Fibroblast of skin of right quadriceps (primary cell): Measurements from ENCODE around the gene MRPL18.
A peak's percentile ranks its signal among the peaks of the same experiment; 100 is the strongest.
"Not testable (repeated sequence)": the region's sequence is repeated elsewhere in the genome, so short reads cannot be mapped to it uniquely, and the experiment has no call there.

Experiments used
- DNase-seq: peaks from one replicate; pipeline ENCODE4 v3.0.0-alpha.2; 2013

Gene MRPL18

DNA sequence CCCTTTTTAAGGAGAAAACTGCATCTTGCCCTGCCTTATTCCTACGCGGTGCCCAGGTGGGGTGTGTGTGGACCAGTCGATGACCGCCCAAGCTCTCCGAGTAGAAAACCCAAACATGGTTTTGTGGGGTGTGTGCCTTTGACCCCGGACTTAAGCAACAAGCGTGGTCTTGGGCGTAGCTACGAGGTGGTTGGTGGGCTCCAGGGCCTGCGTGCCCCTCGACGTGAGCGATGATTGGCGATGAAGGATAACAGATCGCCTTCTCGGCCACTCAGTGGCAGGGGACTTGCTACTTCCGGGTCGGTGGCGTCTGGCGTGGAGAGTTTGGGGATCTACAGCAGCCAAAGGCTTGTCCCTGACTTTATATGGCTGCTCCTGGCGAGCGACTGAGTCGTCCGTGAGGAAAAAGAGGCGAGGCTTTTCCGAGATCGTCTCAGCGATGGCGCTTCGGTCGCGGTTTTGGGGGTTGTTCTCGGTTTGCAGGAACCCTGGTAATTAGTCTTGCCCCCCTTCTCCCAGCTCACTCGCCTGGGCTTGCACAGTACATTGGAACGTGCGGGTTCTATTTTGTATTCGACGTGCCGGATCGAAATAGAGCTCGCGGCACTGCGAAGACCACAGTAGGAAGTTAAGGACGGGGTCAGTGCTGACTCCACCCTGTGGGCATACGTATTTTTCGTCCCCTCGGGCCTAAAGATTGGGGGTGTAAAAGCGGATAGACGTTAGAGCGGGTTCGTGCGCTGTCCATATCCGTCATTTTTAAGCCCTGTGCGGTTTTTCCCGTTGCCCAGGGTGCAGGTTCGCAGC, at the start of gene MRPL18:
TSS of gene MRPL18 (plus strand) at position 319 of the 807 bp plus-strand sequence. CDS start at position 440, 121 bp downstream.
- peak; percentile 98 for DNase-seq

DNA sequence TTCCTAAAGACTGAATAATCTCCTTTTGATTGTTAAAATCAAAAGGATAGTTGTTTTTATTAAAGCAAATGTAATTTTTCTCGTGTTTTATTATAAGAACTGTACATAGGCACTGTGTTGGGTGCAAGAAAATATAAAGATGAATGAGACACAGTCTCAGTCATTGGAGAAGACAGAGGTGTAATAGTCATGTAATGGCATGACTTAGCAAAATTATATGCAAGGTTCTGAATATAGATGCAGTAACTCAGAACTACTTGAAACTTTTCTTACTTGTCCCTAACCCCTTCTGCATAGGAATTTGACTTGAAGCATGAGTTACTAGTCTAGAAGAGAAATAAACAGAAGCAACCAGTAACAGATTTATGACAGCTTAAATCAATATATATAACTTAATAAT, 48.1 kb upstream of the MRPL18 start:
- DNase-seq: no peak

DNA sequence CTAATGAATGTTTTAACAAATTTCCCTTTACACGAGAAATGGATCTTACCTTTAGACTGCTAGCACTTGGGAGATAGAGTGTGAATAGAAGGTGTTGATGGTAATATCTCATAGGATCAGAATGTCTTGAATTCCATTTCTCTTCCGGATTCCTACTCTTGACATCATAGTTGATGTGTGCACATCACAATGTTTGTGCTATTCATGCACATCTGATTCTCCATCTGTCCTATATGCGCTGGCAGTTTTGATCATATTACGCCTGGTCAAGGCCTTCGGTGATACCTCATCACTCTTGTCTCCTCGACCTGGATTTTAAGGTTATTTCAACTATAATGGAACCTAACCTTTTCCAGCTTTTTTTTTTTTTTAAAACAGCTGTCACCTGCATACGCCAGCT, 45.2 kb upstream of the MRPL18 start:
- DNase-seq: no peak

DNA sequence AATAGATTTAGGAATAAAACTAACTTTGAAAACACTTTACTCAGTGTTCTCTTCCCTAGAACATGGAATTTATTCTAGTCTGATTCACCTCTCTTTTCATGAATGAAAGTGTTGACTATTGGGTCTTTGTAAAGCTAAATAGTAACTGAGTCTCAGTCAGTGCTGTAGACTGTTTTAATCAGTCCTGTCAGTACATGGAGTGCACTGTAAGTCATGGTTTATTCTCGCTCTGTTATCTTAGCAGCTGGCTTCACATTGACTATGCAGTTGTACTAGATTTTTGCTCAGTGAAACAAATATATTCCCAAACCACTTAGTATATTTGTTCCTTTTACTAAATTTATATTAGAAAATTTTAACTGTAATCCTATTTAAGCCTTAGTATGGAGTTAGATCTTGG, 43.5 kb upstream of the MRPL18 start:
- DNase-seq: no peak

DNA sequence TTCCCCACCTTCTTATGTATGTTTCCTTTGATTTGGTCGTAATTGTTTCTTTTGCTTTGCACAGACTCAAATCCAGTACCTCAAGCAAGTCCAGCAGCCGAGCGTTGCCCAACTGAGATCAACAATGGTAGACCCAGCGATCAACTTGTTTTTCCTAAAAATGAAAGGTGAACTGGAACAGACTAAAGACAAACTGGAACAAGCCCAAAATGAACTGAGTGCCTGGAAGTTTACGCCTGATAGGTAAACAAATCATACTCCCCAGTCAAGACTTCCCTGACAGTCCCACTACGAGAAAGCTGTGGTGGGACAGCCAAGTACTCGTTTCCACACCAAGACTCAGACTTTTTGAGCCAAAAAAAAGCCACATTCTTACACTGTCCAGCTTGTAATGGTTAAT, 42.1 kb upstream of the MRPL18 start:
- not testable (repeated sequence) for DNase-seq

DNA sequence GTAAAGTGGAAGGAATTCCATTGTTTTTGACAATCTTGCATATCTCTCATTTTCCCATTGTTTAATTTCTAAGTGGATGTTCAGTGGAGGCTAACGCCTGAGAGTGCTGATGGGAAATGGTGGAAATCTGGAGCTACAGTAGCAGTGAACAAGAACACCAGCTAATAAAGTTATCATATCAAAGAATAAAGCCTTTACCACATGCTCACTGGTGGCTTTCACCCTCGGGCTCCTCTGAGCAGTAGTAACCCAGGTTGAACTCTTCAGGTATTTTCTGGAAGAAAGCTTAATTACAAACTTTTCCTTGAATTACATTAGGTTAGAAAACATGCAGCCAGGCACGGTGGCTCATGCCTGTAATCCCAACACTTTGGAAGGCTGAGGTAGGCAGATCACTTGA, 38.8 kb upstream of the MRPL18 start:
- no peak for DNase-seq

DNA sequence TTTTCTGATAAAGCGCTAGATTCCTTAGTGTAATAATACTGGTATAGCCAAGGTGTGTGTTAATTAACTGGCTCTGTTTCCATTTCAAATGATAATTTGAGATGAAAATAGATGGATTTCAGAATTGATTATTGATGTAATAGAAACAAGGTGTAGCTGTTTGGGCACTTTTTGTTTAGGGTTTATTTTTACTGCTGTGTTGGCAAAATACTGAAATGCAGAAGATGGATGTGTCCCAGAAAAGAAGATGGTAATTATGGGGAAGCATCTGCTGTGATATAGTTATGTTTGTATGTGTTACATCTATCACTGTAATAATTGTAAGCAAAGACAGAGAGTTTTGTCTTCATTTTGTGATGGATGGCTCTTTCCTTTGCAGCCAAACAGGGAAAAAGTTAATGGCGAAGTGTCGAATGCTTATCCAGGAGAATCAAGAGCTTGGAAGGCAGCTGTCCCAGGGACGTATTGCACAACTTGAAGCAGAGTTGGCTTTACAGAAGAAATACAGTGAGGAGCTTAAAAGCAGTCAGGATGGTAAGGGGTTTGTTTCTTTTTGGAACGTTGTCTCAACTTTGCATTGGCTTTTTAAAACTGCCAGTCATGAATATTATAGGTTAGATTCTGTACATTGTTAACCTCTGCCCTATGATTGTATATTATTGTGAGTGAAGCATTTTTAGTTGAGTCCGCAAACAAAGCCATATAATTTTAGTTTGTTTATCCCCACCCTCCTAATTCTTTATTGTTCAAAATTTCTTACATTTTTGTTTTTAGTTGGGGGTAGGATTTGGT, 37.0 kb upstream of the MRPL18 start:
- DNase-seq: no peak

DNA sequence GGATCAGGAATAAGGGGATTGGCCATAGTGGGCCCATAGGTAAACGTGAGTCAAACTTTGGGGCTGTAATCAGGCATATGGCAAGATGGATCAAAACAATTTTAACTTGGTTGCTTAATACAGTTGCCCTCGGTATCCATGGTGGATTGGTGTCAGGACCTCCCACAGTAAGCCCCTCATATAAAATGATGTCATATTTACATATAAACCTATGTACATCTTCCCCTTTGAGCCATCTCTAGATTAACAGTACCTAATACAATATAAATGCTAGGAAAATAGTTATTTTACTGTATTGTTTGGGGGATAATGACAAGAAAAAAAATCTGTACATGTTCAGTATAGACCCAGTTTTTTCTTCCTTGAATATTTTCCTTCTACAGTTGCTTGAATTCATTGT, 35.9 kb upstream of the MRPL18 start:
- no peak for DNase-seq

DNA sequence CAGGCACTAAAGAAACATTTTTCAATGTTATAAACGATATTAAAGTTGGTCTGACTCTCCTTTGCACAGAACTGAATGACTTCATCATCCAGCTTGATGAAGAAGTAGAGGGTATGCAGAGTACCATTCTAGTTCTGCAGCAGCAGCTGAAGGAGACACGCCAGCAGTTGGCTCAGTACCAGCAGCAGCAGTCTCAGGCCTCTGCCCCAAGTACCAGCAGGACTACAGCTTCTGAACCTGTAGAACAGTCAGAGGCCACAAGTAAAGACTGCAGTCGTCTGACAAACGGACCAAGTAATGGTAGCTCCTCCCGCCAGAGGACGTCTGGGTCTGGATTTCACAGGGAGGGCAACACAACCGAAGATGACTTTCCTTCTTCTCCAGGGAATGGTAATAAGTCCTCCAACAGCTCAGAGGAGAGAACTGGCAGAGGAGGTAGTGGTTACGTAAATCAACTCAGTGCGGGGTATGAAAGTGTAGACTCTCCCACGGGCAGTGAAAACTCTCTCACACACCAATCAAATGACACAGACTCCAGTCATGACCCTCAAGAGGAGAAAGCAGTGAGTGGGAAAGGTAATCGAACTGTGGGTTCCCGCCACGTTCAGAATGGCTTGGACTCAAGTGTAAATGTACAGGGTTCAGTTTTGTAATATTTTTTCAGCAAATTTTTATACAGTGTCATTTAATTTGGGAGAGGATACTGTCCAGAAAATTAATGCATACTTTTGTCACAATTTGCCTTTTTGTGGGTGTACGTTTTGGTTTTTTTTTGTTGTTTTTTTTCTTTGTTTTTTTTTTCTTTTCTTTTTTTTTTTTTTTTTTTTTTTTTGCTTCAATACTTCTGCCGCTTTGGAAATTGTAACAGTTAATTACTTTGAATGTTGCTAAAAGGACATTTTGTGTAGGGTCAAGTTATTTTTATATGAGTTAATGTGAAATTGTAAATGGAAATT, 35.0 kb upstream of the MRPL18 start:
- no peak for DNase-seq

DNA sequence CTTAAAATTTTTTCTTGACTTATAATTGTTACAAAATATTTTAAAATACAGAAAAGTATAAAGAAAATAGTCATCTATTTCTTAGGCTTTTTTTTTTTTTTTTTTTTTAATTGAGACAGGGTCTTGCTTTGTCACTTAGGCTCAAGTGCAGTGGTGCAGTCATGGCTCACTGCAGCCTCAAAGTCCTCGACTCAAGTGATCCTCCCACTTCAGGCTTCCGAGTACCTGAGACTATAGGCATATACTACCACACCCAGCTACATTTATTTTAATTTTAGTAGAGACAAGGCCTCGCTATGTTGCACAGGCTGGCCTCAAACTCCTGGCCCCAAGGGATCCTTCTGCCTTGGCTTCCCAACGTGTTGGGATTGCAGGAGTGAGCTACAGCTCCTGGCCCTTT, 33.8 kb upstream of the MRPL18 start:
- no peak for DNase-seq

DNA sequence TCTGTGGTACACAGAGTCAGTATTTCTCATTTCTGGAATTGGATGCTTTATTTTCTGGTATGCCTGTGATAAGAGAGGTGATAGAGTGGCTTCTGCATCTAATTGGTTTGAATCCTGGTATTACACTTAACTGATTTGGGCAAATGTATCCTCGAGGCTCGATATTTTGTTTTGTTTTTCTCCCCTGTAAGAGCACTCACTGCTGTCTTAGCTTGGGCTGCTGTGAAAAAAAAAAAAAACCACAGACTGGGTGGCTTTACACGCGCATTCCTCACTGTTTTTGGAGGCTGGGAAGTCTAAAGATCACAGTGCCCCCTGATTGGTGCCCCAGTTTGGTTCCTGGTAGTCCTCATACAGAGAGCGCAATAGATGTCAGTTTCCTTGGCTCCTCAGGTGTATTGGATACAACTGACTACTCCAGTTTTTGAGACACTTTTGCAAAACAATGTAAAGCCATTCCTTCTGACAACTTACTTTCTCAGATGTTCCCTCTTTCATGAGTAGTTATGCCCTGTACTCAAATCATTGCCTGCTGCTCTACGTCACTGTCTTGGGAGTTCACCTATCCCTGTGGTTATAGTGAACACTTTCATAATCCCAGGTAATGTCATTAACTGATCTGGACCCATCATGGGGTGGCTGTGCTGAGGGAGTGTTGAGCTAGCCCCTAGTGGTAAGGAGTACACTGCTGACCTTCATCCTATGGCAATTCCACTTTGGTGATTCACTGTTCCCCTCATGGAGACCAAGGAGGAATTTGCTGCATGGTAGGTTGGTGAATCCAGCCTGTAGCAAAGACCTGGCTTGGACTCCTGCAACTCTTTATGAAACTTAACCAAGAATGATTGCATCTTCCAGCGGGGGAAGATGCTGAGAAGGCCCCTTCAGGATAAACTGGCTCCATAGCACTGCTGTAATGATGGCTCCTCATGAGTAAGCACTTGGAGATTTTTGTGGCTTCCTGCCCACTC, 32.0 kb upstream of the MRPL18 start:
- DNase-seq: peak; percentile 92

DNA sequence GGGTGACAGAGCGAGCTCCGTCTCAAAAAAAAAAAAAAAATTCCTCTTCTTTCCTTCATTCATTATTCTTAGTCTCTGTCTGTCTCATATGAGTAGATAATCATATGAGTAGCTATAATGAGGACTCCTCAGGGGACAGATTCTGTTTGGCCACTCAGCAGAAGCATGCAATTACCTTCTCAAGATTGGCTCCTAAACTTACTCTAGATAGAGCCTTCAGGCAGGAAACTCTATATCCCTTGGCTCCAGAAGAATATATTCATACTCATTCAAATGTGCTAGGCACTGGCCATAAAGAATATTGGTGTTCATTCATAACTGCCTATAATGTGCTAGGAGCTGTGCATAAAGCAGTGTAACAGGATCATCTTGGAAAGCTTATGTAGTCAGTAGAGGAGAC, 30.6 kb upstream of the MRPL18 start:
- no peak for DNase-seq

DNA sequence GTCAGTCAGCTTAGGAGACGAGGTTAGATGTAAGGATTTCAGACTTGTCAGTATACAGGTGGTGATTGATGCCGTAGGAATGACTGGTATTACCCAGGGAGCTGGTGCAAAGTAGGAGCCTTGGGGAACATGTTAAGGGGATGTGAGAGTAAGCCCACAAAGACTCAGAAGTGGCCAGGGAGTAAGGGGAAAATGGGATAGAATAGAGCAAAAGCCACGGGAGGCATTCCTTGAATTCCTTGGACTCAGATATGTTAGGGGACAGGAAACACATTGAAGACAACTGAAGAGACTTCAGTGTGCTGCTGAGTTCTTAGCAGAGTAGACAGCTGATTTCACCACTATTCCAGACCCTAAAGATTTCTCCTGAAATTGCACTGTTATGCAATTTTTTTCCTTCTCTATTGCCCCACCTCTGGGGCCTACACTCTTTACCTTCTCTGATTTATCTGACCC, 29.6 kb upstream of the MRPL18 start:
- DNase-seq: peak; percentile 93

DNA sequence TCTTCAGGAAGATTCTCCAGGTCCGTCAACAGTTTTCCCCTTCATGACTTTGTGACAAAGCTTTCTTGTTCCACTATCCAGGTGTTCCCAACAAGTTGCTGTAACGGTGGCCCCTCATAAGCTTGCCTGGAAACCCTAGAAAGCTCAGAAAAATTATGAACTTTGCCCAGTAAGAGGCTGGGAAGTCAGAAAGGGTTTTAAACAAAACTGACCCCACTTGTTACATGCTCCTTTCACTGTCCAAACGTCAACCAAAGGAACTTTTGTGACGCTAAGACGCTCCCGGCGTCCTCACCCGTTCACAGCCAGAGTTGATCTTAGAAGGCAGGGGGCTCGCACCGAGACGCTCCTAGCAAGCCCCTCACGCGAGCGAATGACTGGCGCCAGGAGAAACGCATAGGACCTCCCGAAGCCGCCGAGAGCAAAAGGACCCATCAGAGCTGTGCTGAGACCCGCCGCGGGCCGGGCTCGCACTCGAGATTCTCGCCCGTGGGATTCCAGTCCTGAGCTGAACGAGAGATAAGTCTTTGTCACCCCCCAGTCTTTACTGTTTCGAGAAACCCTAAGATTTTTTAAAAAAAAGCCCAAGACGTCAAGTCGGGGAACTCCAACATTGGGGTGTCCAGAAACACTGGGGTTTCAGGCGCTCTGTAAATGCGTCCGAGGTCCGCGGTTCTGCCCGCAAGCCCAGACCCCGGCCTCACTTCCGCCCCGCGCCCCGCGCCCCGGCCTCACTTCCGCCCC, 29.0 kb upstream of the MRPL18 start:
- peak; percentile 10 for DNase-seq

DNA sequence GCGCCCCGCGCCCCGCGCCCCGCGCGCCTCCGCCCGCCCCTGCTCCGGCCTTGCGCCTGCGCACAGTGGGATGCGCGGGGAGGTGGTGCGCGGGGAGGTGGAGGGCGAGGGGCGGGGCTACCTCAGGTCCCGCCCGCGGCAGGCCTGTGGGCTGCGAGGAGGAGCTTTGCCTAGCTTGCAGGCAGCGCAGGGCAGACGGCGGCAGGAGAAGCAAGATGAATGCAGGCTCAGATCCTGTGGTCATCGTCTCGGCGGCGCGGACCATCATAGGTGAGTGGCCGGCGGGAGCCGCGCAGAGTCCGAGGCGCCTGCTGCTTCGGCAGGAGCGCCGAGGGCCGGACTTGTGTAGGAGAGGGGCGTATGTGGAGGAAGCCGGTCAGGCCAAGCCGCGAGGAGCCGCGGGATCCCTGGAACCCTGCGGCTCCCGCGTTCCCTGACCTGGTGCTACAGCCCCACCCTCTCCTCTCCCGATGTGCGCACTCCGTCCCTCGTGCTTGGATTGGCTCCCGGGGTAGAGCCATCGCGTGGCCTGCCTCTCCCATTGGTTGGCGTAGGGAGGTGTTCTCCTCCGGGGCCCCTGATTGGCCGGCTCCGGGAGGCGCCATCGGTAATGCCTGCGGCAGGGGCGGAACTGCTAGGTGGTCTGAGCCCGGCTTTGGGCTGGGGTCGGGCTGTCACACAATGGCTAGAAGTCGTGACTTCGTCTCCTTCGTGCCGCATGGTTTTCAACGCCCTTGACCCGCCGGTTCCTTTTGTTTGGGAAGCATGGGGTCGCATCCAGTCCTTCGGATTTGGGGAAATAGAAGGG, 28.2 kb upstream of the MRPL18 start, which contains the start of gene ACAT2:
TSS of gene ACAT2 (plus strand) at position 173 of the 808 bp plus-strand sequence. CDS start at position 216, 43 bp downstream.
- peak; percentile 95 for DNase-seq

DNA sequence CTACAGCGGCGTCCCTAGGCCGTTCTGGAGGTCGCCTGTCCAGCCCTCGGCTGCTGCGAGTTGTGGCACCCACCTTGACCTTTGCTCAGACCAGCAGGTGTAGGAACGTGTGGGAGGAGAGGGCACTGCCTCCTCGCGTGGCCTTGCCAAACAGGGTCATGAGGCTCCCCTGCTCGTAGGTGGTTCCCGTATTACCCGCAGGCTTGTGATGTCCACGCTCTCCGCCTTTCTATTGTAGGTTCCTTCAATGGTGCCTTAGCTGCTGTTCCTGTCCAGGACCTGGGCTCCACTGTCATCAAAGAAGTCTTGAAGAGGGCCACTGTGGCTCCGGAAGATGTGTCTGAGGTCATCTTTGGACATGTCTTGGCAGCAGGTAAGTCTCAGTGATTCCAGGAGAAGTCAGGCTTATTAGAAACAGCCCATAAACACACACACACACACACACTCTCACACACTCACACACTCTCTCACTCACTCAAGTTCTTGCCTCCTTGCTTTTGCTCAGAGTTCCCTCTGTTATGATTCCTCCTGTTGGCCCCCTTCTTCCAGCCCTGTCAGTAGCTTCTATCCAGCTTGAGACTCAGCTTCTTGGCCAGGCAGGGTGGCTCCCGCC, 27.5 kb upstream of the MRPL18 start:
- no peak for DNase-seq

DNA sequence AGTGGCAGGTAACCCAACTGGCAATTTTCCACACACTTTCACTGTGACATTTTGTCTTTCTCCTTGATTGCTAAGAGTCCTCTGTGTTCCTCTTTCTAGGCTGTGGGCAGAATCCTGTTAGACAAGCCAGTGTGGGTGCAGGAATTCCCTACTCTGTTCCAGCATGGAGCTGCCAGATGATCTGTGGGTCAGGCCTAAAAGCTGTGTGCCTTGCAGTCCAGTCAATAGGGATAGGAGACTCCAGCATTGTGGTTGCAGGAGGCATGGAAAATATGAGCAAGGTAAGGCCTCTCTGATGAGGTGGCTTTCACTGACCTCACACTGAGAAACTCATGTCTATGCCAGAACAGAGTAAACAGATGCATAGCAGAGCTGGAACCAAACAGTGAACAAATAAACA, 23.4 kb upstream of the MRPL18 start:
- no peak for DNase-seq

DNA sequence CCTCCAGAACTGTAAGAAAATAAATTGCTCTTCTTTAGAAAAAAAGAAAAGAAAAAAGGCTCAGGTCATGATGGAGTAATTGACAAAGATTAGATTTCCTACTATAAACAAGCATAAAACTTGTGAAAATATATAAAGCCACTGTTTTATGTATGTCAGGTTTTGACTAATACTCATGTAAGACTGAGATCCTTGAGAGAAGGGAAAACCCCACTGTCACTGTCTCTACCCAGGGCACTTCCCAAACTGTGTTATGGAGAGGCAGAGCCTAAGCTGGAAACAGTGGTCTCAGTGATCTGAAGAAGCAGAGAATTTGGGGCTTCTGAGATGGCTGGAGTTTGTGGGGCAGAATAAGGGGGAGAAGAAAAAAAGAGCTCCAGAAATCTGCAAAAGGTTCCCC, 20.8 kb upstream of the MRPL18 start:
- DNase-seq: no peak

DNA sequence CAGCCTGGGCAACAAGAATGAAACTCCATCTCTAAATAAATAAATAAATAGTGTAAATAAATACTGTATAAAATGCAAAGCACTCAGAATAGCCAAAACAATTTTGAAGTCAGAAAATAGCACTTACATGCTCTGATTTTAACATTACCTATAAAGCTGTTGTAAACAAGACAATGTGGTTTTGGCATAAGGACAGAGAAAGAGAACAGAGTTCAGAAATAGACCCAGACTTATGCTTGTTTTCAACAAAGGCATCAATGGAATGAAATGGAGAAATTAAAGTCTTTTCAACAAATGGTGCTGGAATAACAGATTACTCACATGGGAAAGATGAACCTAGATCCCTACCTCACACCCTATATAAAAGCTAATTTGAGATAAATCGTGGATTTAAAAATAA, 18.1 kb upstream of the MRPL18 start:
- DNase-seq: no peak
